ENCODE measurements around the gene R3HDM1. TPM values are rescaled to one million over a fixed set of nuclear protein-coding genes. Genes with fewer than 3 reads are reported as not detected.

The R3HDM1 gene
- polyA plus RNA-seq, 1 experiment, result 39.9 TPM

DNA sequence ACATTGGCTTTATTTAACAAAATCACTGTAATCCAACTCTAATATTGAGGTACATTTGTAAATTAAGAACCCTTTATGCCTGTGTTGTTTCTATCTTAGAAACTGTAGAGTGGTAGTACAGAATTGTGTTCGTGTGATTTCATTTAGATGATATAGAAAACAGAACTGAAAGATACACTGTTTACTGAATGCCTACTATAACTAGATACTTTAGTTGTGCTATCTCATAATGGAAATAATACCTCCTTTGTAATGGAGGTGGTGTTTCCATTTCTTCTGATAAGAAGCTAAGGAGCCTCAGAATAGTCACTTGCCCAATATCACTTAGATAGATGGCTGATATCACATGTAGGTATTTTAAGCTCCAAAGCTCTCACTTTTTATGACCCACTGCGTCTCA lies 147.8 kb downstream of the R3HDM1 start:
- H3K27me3 ChIP-seq (ENCODE audit: control insufficient read depth, insufficient read depth, low read length), result no peaks in the 10 kb centered on the region
- H3K4me3 ChIP-seq (ENCODE audit: low read depth, low read length), result no peak overlapping the region
- TF ChIP-seq, protein P1, sequence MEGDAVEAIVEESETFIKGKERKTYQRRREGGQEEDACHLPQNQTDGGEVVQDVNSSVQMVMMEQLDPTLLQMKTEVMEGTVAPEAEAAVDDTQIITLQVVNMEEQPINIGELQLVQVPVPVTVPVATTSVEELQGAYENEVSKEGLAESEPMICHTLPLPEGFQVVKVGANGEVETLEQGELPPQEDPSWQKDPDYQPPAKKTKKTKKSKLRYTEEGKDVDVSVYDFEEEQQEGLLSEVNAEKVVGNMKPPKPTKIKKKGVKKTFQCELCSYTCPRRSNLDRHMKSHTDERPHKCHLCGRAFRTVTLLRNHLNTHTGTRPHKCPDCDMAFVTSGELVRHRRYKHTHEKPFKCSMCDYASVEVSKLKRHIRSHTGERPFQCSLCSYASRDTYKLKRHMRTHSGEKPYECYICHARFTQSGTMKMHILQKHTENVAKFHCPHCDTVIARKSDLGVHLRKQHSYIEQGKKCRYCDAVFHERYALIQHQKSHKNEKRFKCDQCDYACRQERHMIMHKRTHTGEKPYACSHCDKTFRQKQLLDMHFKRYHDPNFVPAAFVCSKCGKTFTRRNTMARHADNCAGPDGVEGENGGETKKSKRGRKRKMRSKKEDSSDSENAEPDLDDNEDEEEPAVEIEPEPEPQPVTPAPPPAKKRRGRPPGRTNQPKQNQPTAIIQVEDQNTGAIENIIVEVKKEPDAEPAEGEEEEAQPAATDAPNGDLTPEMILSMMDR (IDR thresholded peaks at IDR 0.05; ENCODE audit: insufficient read depth, low read depth, low read length), result no peak
- no peak for DNase-seq (ENCODE audit: low read depth)
- H3K36me3 ChIP-seq (ENCODE audit: control insufficient read depth, insufficient read depth, low read length), result no peaks in the 10 kb centered on the region
- CTCF ChIA-PET, result no interaction called here
- POLR2A ChIA-PET, result no interaction called here

DNA sequence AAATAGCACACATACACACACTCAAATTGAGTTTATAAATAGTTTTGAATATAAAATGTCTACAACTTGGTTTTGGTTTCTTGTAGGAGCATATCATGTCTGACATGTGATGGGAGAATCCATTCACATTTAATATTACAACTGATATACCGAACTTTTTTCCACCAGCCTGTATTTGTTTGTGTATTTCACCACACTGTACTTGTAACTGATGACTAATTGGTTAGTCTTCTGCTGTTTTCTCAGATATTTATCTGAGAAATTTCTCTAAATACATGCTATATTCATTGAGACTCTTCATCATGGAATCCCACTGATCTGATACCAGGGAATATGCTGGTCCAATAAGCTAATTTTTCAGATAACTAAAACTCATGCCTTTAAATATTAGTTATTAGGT lies 154.1 kb downstream of the R3HDM1 start:
- Histone ChIP-seq H3K36me3 (ENCODE audit: control insufficient read depth, insufficient read depth, low read length) (no peaks in the 10 kb centered on the region), H3K4me3 (ENCODE audit: low read depth, low read length) (no peak overlapping the region), H3K27me3 (ENCODE audit: control insufficient read depth, insufficient read depth, low read length) (no peaks in the 10 kb centered on the region)
- POLR2A ChIA-PET, result no interaction called here
- CTCF ChIA-PET, result interaction anchor here (0.6 kb wide), 1 partner anchor 316 kb away, joined by 3 read pairs; no protein-coding TSS in a partner anchor
- TF ChIP-seq, protein P1 (IDR thresholded peaks at IDR 0.05; ENCODE audit: insufficient read depth, low read depth, low read length), result no peak
- DNase-seq (ENCODE audit: low read depth), result no peak

DNA sequence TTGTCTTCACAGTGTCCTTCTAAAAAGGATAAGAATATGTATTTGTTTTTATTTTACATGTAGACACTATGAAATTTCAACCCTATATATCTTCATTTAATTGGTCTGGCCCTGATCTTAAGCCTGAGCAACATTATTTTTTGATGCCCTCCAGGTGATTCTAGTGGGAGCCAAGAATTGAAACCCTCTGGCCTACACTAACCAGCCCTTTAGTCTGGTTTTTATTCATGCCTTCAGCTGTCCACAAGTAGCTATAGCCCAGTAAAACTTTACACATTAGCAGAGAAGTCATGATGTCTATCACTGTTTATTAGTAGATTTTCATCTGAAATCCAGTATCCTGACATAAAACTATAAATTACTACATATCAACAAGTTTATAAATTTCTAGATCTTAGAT lies 157.7 kb downstream of the R3HDM1 start:
- Histone ChIP-seq H3K27me3 (ENCODE audit: control insufficient read depth, insufficient read depth, low read length) (no peaks in the 10 kb centered on the region), H3K36me3 (ENCODE audit: control insufficient read depth, insufficient read depth, low read length) (no peaks in the 10 kb centered on the region), H3K4me3 (ENCODE audit: low read depth, low read length) (no peak overlapping the region)
- POLR2A ChIA-PET, result no interaction called here
- CTCF ChIA-PET, result no interaction called here
- TF ChIP-seq, protein P1 (IDR thresholded peaks at IDR 0.05; ENCODE audit: insufficient read depth, low read depth, low read length), result no peak
- DNase-seq (ENCODE audit: low read depth), result no peak

DNA sequence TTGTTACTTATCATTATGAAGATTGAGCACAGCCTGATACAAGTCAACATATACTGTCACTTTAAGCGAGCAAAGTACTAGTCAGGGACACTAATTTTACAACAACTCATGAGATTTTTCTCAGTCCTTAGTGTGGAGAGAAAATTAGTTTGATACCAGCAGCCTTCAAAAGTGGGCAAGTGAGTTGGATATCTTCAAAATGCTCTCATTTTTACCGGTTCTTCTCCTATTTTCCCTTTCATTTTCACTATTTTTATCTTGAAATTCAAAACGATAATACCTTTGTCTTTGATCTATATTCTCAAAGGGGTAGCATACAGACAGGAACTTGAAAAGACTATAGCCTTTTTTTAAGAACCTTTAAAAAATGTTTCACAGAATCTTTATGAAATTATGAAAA lies 158.4 kb downstream of the R3HDM1 start:
- Histone ChIP-seq H3K36me3 (ENCODE audit: control insufficient read depth, insufficient read depth, low read length) (no peaks in the 10 kb centered on the region), H3K27me3 (ENCODE audit: control insufficient read depth, insufficient read depth, low read length) (no peaks in the 10 kb centered on the region), H3K4me3 (ENCODE audit: low read depth, low read length) (no peak overlapping the region)
- DNase-seq (ENCODE audit: low read depth), result no peak
- CTCF ChIA-PET, result no interaction called here
- TF ChIP-seq, protein P1 (IDR thresholded peaks at IDR 0.05; ENCODE audit: insufficient read depth, low read depth, low read length), result no peak
- POLR2A ChIA-PET, result no interaction called here

DNA sequence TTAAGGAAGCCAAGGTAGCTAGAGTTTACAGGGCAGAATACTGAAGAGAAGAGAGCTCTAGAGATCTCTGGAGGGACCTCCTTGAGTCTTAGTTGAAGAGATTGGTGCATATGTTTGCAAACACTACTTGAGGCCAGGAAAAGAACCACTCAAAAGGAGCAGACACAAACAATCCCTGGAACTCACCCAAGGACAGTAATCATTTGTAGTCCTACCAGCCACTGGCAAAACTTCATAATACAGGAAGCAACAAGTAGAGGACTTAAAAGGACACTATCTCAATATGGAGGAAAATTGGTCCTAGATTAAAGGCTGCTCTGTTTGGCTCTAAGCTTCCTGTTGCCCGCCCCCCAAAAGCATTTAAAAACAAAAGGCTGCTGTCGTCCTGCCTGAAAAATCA lies 163.4 kb downstream of the R3HDM1 start:
- DNase-seq (ENCODE audit: low read depth), result no peak
- no peaks in the 10 kb centered on the region for H3K27me3 ChIP-seq (ENCODE audit: control insufficient read depth, insufficient read depth, low read length)
- TF ChIP-seq, protein P1 (IDR thresholded peaks at IDR 0.05; ENCODE audit: insufficient read depth, low read depth, low read length), result no peak
- ChIA-PET POLR2A (no interaction called here), CTCF (interaction anchor here (2.3 kb wide), 1 partner anchor 15 kb away, joined by 9 read pairs; no protein-coding TSS in a partner anchor)
- no peaks in the 10 kb centered on the region; the same call in 1 of the 2 replicates for H3K36me3 ChIP-seq (ENCODE audit: control insufficient read depth, insufficient read depth, low read length)
- no peak overlapping the region for H3K4me3 ChIP-seq (ENCODE audit: low read depth, low read length)
